T-helper 2 cell treated with Interferon-gamma antibody and Interleukin-4, amounts not matched to agents 100 ng/mL and 5 ng/mL, for 36 hours (primary cell): ENCODE results near the gene IL1R2. TPM values are rescaled to one million over a fixed set of nuclear protein-coding genes. Genes with fewer than 3 reads are reported as not detected.

Experiments
- intact Hi-C: fragments of 100-400 bp; cut with micrococcal nuclease; formaldehyde crosslinking; loops from one replicate; pipeline ENCODE4 v1.15.1; 2023
- total RNA-seq: library from RNA; stranded (reverse); gene quantifications from 2 replicates; pipeline ENCODE4 v1.2.3, GENCODE V29; 2022

The IL1R2 gene
- total RNA-seq, 1 donor from 2014 or later, result not detected

- intact Hi-C loops, result no loop called here
Measured at GRCh38 chr2:102018823-102019445, 27.2 kb downstream of the IL1R2 start.

DNA sequence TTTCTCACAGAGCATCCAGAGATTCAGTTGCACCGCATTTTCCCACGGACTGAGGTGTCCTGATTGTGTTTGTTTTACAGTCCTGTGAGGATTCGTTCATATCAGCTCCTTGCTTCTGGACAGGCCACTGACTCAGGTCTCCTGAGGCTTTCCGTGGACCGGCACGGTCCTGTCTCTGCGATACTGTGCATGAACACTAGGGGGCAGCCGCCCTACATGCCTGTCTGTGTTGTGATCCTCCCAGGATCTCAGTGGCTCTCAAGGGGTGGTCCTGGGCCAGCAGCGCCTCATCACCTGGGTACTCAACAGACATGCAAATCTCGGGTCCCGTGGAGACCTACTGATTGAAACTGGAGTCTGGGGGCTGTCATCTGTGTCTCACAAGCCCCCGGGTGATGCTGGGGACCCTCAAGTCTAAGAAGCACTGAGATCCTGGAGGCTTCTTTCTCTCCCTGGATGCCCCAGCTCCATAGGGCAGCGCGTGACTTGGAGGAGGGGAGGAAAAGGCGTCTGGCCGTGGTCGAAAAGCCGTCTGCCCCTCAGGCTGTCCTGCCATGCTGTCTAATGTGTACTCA lies 28.9 kb downstream of the IL1R2 start:
- intact Hi-C loops, result loop anchor here (1.0 to 5.0 kb wide), 4 partner anchors 62 to 429 kb away; partner anchors contain the start of gene IL18R1

DNA sequence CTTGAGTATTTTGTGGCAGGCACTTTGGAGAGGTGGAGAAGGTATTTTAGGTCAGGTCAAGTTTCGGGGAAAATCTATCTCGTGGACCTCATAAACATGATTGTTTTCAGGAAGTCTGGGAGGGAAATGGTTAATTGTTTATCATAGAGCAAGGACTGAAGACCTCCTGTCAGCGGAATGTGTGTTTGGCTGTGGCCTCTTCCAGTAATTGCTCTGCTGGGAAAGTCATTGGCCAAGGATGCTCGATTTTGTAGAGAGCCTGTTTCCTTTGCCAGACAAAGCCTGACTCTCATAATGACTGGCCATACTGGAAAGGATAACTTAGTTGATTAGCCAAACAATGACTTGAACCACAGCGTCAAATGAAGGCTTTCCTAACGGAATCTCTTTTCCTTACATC lies 30.0 kb downstream of the IL1R2 start:
- intact Hi-C loops, result loop anchor here (2.0 to 5.0 kb wide), 2 partner anchors 61 to 333 kb away; partner anchors contain the start of gene IL18R1

- intact Hi-C loops, result loop anchor here (5.0 kb wide), 1 partner anchor 59 kb away; no protein-coding TSS in a partner anchor
Measured at GRCh38 chr2:102022884-102023539, 31.3 kb downstream of the IL1R2 start.

GRCh38 chr2:102024410-102024809 lies 32.6 kb downstream of the IL1R2 start:
- intact Hi-C loops, result loop anchor here (5.0 kb wide), 1 partner anchor 58 kb away; no protein-coding TSS in a partner anchor

GRCh38 chr2:102025016-102025501 lies 33.3 kb downstream of the IL1R2 start:
- intact Hi-C loops, result no loop called here

GRCh38 chr2:102025583-102026267 lies 34.0 kb downstream of the IL1R2 start:
- intact Hi-C loops, result no loop called here

DNA sequence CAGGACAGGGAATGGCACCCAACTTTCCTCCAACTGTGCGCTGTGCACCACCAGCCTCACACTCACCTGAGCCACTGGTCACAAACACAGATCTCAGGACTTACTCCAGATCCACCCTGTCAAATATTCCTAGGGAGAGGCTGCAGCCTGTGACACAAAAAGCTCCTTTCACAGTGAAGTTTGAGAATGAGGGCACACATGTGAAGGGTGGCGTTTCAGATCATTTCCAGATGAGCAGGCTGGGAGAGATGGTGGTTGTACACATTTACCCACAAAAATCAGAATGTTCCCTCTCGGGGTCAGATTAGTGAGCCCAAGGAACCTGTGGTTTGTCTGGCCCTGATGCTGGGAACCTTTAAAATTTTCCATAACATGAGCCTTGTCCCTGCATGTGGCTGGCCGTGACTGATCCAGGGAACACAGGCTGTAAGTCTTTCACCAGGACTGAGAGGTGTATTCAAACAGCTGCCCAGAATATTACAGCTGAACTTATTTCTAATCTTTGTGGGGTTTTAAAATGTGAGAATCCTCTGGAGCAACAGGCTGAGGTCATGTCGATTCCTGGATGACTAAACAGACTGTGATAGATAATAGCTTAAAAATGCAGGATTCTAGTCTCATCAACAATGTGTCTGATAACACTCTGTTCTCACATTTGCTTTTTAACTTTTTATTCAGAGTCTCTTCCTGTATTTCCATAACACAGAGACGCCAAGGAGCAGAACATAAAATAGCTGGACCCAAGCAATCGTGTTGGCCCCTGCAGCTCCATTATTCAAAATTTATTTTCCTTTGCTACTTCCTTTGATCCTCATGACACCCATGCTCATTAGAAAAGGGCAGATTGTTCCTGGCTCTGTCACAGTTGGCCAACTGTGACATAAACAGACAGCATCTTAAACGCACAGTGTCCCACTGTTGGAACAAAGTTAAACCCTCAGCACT lies 35.5 kb downstream of the IL1R2 start:
- intact Hi-C loops, result no loop called here

- intact Hi-C loops, result no loop called here
Measured at GRCh38 chr2:102028470-102028869, 36.7 kb downstream of the IL1R2 start.

DNA sequence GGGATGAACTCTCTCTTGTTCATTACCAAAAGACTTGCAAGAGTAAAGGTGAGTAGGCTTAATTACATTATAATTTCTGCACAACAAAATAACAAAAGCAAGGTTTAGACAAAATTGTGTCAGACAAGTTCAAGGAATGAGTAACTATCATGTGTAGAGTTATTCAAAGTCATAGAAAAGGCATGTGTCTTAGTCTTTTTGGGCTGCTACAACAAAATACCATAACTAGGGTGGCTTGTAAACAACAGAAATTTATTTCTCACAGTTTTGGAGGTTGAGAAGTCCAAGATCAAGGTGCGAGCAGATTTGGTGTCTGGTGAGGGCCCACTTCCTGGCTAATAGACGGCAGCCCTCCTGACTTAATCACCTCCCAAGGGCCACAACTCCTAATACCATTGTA lies 37.6 kb downstream of the IL1R2 start:
- intact Hi-C loops, result no loop called here

DNA sequence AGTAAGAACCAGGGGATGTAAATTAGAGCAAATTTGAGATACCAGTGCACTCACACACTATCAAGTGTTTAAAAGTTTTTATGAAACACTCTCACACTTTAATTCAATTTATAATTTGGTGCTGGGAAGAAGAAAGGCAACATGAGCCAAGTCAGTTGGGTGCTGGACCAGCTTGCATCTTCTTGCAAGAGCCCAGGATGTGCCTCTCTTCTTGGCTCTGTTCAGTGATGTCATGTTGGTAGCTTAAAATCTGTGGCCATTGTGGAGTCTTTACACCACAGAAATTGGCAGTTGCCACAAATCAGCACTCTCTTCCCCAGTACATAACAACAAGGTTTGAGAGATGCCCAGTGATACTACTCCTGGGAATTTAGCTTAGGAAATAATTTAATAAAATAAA lies 38.2 kb downstream of the IL1R2 start:
- intact Hi-C loops, result no loop called here

DNA sequence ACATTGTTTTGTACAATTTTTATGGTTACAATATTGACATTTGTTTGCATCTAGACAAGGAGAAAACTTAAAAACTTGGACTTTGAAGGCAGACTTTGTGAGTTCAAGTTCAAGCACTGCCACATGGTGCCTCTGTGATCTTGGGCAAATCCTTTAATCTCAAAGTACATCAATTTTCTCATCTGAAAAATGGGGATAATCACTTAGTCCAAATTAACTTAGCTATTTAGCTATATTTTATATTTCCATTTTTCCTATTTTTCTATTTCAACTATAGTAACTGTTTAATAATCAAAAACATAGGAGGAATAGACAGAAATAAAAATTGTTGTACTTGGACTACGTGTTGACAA lies 38.7 kb downstream of the IL1R2 start:
- intact Hi-C loops, result no loop called here

DNA sequence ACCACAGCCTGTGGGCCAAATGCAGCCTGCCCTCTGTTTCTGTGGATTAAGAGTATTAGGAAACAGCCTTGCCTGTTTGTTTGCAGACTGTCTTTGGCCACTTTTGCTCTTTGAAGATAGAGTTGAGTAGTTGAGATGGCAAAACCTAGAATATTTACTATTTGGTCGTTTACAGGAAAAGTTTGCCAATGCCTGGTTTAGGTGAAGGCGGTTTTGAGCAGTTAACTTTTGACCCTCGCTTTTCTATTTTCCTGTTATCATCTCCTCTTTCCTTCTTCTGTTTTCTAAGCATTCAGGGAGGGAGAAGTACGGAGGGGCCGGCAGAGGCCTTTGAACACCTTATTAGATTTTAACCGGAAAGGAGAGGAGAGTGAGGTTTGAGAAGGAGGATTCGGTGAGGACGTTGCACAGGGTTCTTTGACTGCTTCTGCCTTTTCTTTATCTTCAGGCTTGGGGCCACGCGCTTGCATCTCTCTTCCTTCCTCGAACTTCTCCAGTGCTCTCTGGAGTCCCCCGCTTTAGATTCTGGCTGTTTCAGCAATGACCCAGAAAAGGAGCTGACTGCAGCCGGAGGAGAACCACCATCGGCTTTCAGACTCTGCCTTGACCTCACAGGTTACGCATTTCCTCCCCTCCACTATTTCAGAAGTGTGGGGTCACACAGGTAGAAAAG lies 39.2 kb downstream of the IL1R2 start:
- intact Hi-C loops, result no loop called here

DNA sequence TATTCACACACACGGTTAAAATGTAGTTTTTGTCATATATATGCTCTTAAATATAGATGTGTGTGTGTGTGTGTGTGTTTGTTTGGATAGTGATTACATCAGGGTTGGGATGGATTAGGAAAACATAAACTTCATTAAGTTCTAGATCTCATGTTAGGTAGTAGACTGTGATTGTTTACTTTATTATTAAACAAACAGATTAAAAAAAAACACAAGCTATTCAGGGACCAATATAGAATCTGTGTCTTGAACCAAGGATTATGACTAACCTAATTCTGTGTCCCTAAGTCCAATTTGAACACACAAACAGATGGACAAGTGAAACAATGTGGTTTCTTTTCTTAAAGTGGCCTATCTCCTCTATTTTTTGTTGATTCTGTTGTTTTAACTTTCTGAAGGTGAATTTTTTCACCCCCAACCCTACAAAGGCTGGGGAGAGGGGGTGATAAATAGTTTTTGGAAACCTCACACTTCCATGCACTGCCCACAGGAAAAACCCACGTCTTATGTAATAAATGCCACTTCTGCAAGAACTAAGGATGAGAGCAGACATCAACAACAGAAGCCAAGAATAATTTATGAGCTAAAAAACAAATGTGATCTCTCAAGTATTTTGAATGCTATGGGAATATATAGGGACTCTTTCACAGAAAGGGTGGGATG lies 40.7 kb downstream of the IL1R2 start:
- intact Hi-C loops, result no loop called here

DNA sequence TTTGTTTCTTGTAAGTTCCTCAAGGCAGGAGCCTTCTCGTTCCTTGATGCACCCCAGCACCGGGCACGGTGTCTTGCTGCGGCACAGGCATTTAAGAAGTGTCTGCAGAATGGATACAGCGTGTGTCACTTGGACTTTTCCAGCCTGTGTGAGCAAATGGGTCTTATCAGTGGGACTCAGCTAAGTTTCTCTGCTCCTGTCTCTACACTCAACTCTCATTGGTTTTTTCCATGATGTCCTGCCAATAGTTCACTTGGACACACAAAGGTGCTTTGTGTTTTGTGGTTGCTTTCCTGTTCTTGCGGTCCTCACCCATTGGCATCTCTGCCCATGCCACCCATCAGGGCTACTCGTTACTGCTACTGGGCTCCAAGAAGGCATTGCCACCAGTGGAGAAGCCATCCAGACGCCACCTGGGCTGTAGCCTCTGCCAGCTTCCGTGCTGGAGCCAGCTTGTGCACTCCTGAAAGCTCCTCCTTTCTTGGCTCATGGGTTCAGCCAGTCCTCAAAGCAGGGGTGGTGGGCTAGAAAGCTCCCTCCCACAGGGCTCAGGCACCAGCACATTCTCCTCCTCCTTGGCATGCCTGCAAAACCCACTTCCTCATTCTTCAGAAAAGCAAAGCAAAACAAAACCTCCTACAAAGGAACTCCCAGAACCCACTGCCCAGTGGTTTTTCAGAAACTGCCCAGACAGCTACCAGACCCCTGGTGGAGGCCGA lies 41.4 kb downstream of the IL1R2 start:
- intact Hi-C loops, result no loop called here

DNA sequence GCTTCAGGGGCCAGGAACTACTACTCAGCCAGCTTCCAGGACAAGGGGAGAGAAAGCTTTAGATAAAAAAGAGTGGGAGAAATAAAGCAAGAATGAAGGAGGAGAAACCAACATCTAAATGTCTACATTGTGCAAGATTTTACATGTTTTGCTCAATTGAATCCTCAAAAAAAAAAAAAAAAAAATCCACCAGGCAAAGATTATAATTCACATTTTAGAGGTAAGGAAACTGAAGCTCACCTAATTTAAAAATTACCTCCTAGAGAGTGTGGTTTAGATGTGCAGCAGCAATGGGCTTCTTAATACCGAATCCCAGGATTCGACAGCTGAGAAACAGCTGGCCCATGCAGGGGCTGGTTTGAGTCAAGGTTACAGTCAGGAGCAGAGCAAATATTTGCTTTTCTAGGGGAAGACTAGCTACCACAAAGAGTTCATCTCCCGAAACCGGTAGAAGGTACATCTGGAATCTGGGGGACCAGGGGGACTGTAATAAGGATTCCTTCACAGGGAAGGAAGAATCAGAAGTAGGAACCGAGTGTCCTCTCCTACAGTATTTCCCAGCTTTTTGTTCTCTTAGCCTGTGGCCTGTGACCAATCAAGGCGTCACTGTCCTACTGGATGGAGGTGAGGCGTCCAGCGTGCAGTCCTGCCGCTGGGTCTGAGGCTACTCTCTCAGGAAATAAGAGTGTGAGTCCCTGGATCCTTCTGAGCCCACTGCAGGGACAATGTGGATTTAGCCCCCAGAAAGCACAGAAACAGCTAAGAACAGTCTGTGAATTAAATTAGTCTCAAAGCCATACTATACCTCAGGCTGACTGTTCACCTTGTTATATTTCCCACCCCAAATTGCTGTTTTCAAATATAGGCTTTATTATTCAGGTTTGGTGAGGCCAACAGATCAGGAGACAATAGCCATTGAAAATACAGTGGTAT lies 42.3 kb downstream of the IL1R2 start:
- intact Hi-C loops, result no loop called here

DNA sequence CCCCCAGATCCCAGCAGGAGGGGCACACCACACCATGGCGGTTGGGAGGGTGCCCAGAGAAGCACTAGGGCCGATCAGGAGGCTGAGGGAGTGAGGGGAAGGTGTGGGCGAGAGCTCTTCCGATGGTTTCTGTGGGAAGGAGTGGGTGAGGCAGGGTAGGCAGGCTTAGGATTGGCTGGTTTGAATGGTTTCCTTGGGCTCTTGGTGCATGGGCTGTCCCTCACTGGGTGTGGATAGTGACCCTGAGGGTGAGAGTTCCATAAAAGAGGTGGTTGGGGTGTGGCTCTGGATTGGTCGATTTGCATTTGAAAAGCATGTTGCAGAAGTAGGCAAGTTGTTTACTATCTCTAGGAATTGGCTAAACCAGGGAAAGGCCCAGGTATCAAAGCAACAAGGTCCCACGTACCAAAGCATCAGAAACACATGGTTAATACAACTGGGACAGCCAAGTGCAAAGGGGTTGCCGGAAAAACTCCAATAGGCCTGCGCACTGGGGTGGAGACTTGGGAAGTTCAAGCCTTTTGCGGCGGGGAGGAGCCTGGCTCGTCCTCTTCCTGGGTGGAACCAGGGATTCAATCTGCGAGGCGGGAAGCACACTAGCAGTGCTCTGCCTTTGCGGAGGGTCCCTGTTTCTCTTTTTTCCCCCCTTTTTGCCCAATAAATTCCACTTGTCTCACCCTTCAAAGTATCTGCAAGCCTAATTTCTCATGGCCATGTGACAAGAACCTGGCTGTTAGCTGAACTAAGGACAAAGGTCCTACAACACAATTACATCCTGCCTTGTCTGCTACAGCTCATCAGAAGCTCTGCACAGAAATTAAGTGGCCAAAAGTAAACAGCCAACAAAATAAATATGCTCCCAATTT lies 43.2 kb downstream of the IL1R2 start:
- intact Hi-C loops, result no loop called here
